Breast epithelium (tissue), 4 donors: Measurements from ENCODE around the gene RPUSD3. TPM values are rescaled to one million over a fixed set of nuclear protein-coding genes. Genes with fewer than 3 reads are reported as not detected.

Experiments used
- DNase-seq, 2 donors: peaks; one replicate each; pipeline ENCODE4 v3.0.0-alpha.2; 2019; ENCODE audit warnings: low spot score in 2 of 2
- H3K27ac ChIP-seq, 2 donors: fragments of 200-600 bp; sonication (generic) in 1 of 2; one replicate each; pipeline ENCODE4 v1.5.1; 2016 to 2019; ENCODE audit warnings: mild to moderate bottlenecking in 1 of 2
- H3K27me3 ChIP-seq, 2 donors: fragments of 200-600 bp; sonication (generic) in 1 of 2; one replicate each; pipeline versions ENCODE4 v1.5.1 to v1.6.0; 2017 to 2019; ENCODE audit warnings: control low read depth in 1 of 2, mild to moderate bottlenecking in 1 of 2
- H3K36me3 ChIP-seq: fragments of 200-600 bp; one replicate; pipeline ENCODE4 v1.5.1; 2019
- H3K4me1 ChIP-seq, 2 donors: fragments of 200-600 bp; sonication (generic); one replicate each; pipeline ENCODE4 v1.5.1; 2016 to 2019; ENCODE audit warnings: control low read depth in 1 of 2
- H3K4me3 ChIP-seq, 3 donors: fragments of 200-600 bp; sonication (generic); 1 replicate in 2 of 3; 2 replicates in 1 of 3; pipeline ENCODE4 v1.5.1; 2016 to 2019; ENCODE audit warnings: mild to moderate bottlenecking in 3 of 3, moderate library complexity in 2 of 3
- H3K9me3 ChIP-seq, 2 donors: fragments of 200-600 bp; sonication (generic) in 1 of 2; one replicate each; pipeline ENCODE4 v1.5.1; 2016 to 2019; ENCODE audit warnings: control low read depth in 1 of 2
- POLR2A ChIP-seq: fragments of 450-650 bp; IDR thresholded peaks from one replicate; pipeline ENCODE4 v1.6.1; 2016; ENCODE audit warnings: antibody characterized with exemption, mild to moderate bottlenecking, moderate library complexity
- POLR2AphosphoS5 ChIP-seq, 3 donors: sonication (generic); formaldehyde crosslinking; IDR thresholded peaks; one replicate each; pipeline ENCODE4 v1.6.1; 2017; ENCODE audit warnings: antibody characterized with exemption in 3 of 3
- intact Hi-C: fragments of 100-400 bp; cut with DNase I; formaldehyde crosslinking; loops from one replicate; pipeline ENCODE4 v1.15.1; 2023; ENCODE audit warnings: low total_unique reads
- total RNA-seq, 3 donors: library from RNA; depleted of rRNA; stranded (reverse); fragments of >200 nt; gene quantifications; one replicate each; pipeline ENCODE4 v1.1.0, GENCODE V29; 2016
- TF ChIP-seq, protein P1 (sequence below), 3 donors: fragments of 450-650 bp; IDR thresholded peaks; one replicate each; pipeline ENCODE4 v1.5.1; 2016 to 2017; ENCODE audit warnings: antibody characterized with exemption in 3 of 3, mild to moderate bottlenecking in 3 of 3, moderate library complexity in 3 of 3

The RPUSD3 gene
- total RNA-seq, 3 donors from 2014 or later, result 33.4 to 41.3 (median 38.3) TPM

- Histone ChIP-seq H3K27me3 (no peaks in the 10 kb centered on the region), H3K36me3 (no peaks in the 10 kb centered on the region), H3K4me3 (no peak overlapping the region), H3K4me1 (no peaks in the 10 kb centered on the region), H3K9me3 (no peaks in the 10 kb centered on the region), H3K27ac (no peak overlapping the region)
- intact Hi-C loops, result no loop called here
- TF ChIP-seq, protein P1, sequence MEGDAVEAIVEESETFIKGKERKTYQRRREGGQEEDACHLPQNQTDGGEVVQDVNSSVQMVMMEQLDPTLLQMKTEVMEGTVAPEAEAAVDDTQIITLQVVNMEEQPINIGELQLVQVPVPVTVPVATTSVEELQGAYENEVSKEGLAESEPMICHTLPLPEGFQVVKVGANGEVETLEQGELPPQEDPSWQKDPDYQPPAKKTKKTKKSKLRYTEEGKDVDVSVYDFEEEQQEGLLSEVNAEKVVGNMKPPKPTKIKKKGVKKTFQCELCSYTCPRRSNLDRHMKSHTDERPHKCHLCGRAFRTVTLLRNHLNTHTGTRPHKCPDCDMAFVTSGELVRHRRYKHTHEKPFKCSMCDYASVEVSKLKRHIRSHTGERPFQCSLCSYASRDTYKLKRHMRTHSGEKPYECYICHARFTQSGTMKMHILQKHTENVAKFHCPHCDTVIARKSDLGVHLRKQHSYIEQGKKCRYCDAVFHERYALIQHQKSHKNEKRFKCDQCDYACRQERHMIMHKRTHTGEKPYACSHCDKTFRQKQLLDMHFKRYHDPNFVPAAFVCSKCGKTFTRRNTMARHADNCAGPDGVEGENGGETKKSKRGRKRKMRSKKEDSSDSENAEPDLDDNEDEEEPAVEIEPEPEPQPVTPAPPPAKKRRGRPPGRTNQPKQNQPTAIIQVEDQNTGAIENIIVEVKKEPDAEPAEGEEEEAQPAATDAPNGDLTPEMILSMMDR (IDR thresholded peaks at IDR 0.05), result no peak
- TF ChIP-seq POLR2A (no peak), POLR2AphosphoS5 (IDR thresholded peaks at IDR 0.05) (no peak)
- DNase-seq, result no peak
Measured at GRCh38 chr3:9818666-9819335, 25.0 kb downstream of the RPUSD3 start.

- H3K4me1 ChIP-seq, result no peaks in the 10 kb centered on the region
- DNase-seq, result no peak
- TF ChIP-seq POLR2AphosphoS5 (IDR thresholded peaks at IDR 0.05) (no peak), POLR2A (no peak)
- TF ChIP-seq, protein P1 (IDR thresholded peaks at IDR 0.05), result no peak
- H3K27ac ChIP-seq, result peak overlapping the region in 1 of 2 donors; percentile 30
- H3K27me3 ChIP-seq, result no peaks in the 10 kb centered on the region
- H3K36me3 ChIP-seq, result no peaks in the 10 kb centered on the region
- no peak overlapping the region for H3K4me3 ChIP-seq
- no peaks in the 10 kb centered on the region for H3K9me3 ChIP-seq
- intact Hi-C loops, result no loop called here
Measured at GRCh38 chr3:9817436-9817835, 26.4 kb downstream of the RPUSD3 start.

DNA sequence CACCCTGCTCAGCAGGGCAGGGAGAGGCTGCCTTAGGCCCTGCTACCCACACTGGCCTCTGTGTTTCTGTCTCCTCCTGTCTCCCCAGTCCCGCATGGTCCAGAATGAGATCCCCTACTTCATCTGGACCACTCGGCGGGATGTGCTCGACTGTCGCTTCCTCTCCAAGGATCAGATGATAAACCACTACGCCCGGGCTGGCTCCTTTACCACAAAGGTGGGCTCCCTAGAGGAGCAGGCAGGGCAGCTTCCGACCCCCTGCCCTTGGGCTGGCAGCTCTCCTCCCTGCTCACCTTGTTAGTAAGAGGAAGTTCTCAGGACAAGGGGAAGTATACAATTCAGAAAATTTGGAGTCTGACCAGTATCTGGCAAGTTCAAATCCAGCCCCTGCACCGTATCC is 27.8 kb downstream of the RPUSD3 start:
- H3K9me3 ChIP-seq, result no peaks in the 10 kb centered on the region
- no peak for DNase-seq
- intact Hi-C loops, result loop anchor here (1.0 kb wide), 1 partner anchor 46 kb away; no protein-coding TSS in a partner anchor
- H3K27me3 ChIP-seq, result no peaks in the 10 kb centered on the region
- no peaks in the 10 kb centered on the region for H3K36me3 ChIP-seq
- H3K4me3 ChIP-seq, result no peak overlapping the region
- H3K4me1 ChIP-seq, result no peaks in the 10 kb centered on the region
- TF ChIP-seq, protein P1 (IDR thresholded peaks at IDR 0.05), result no peak
- TF ChIP-seq POLR2AphosphoS5 (IDR thresholded peaks at IDR 0.05) (no peak), POLR2A (no peak)
- H3K27ac ChIP-seq, result no peak overlapping the region

- TF ChIP-seq, protein P1 (IDR thresholded peaks at IDR 0.05), result no peak
- H3K4me1 ChIP-seq, result no peaks in the 10 kb centered on the region
- no peak overlapping the region for H3K27ac ChIP-seq
- no peaks in the 10 kb centered on the region for H3K36me3 ChIP-seq
- no peak overlapping the region for H3K4me3 ChIP-seq
- H3K9me3 ChIP-seq, result no peaks in the 10 kb centered on the region
- DNase-seq, result no peak
- intact Hi-C loops, result no loop called here
- no peaks in the 10 kb centered on the region for H3K27me3 ChIP-seq
Measured at GRCh38 chr3:9812870-9813483, 30.8 kb downstream of the RPUSD3 start.

DNA sequence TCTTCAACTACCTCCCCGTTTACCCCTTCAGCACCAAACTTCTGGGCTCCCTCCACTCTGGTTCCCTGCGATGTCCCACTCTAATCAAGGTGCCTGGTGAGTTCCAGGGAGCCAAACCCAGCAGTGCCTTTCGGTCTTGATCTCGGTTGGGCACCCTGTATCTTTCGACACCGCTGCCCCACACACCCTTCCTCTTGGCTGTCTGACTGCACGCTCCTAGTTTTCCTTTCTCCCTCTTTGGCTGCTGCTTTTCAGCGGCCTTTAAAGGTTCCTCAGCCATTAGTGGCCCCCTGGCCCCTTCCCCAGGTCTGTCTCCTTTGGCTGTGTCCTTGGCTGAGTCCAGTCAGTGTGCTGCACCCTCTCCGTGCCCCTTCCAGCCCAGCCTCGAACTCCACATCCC is 33.0 kb downstream of the RPUSD3 start:
- peak overlapping the region; percentile 96 to 97 for H3K27ac ChIP-seq
- H3K4me3 ChIP-seq, result peak overlapping the region; percentile 72 to 84 (median 74)
- H3K36me3 ChIP-seq, result no peaks in the 10 kb centered on the region
- H3K27me3 ChIP-seq, result no peaks in the 10 kb centered on the region
- no peaks in the 10 kb centered on the region for H3K4me1 ChIP-seq
- intact Hi-C loops, result no loop called here
- H3K9me3 ChIP-seq, result no peaks in the 10 kb centered on the region
- TF ChIP-seq POLR2AphosphoS5 (IDR thresholded peaks at IDR 0.05) (no peak), POLR2A (no peak)
- TF ChIP-seq, protein P1 (IDR thresholded peaks at IDR 0.05), result no peak
- DNase-seq, result no peak
